Nasal cavity respiratory epithelium epithelial cell of viscerocranial mucosa (primary cell): Measurements from ENCODE around the gene TOMM40L. TPM values are rescaled to one million over a fixed set of nuclear protein-coding genes. Genes with fewer than 3 reads are reported as not detected.

ENCODE experiments used
- total RNA-seq: library from RNA; depleted of rRNA; stranded (reverse); fragments of >200 nt; gene quantifications from 2 replicates; pipeline ENCODE4 v1.2.3, GENCODE V29; 2014

The TOMM40L gene
- 10.9 and 11.7 TPM in 2 replicates for total RNA-seq

GRCh38 chr1:161225534-161226319, at the start of gene TOMM40L:
Gene TOMM40L, plus strand, starts transcription at chr1:161226060. Its CDS starts 430 bp downstream, at chr1:161226490.

GRCh38 chr1:161177112-161177935, 48.5 kb upstream of the TOMM40L start, which contains the start of gene B4GALT3:
Gene B4GALT3, minus strand, starts transcription at chr1:161177507. Its CDS starts 1,447 bp downstream, at chr1:161176060.

GRCh38 chr1:161198897-161199431, 26.9 kb upstream of the TOMM40L start, which contains the start of gene ADAMTS4:
Gene ADAMTS4, minus strand, starts transcription at chr1:161199054. Its CDS starts 427 bp downstream, at chr1:161198627.

GRCh38 chr1:161201836-161202712, 23.8 kb upstream of the TOMM40L start, which contains the start of gene NDUFS2:
Gene NDUFS2, plus strand, starts transcription at chr1:161202367. Its CDS starts 19 bp downstream, at chr1:161202386.

GRCh38 chr1:161215076-161215475, 10.8 kb upstream of the TOMM40L start, which contains the start of gene FCER1G:
Gene FCER1G, plus strand, starts transcription at chr1:161215295. Its CDS starts 27 bp downstream, at chr1:161215322.

GRCh38 chr1:161238039-161238473, 12.2 kb downstream of the TOMM40L start, which contains the start of gene NR1I3:
Gene NR1I3, minus strand, starts transcription at chr1:161238203. Its CDS starts 1,638 bp downstream, at chr1:161236565.

GRCh38 chr1:161258439-161259344, 32.8 kb downstream of the TOMM40L start, which contains the start of gene PCP4L1:
Gene PCP4L1, plus strand, starts transcription at chr1:161258745. Its CDS starts 230 bp downstream, at chr1:161258975.

Other genes starting within 250 kb of the TOMM40L start
- 210 and 292 TPM in 2 replicates for gene F11R, start 204.9 kb upstream of the TOMM40L start, total RNA-seq
- gene TSTD1, start 187.1 kb upstream of the TOMM40L start, total RNA-seq = 38.3 and 78.6 TPM in 2 replicates
- 47.0 and 60.1 TPM in 2 replicates for gene USF1, start 180.1 kb upstream of the TOMM40L start, total RNA-seq
- gene ARHGAP30, start 156.2 kb upstream of the TOMM40L start, total RNA-seq = 0.43 and 0.68 TPM in 2 replicates
- gene NECTIN4, start 136.5 kb upstream of the TOMM40L start, total RNA-seq = 81.0 and 91.3 TPM in 2 replicates
- 1.1 and 1.4 TPM in 2 replicates for gene KLHDC9, start 127.7 kb upstream of the TOMM40L start, total RNA-seq
- 88.4 and 180 TPM in 2 replicates for gene PFDN2, start 108.0 kb upstream of the TOMM40L start, total RNA-seq
- 30.2 and 45.1 TPM in 2 replicates for gene NIT1, start 108.0 kb upstream of the TOMM40L start, total RNA-seq
- 30.1 and 37.2 TPM in 2 replicates for gene DEDD, start 93.4 kb upstream of the TOMM40L start, total RNA-seq
- gene UFC1, start 72.1 kb upstream of the TOMM40L start, total RNA-seq = 56.7 and 63.3 TPM in 2 replicates
- gene USP21, start 66.6 kb upstream of the TOMM40L start, total RNA-seq = 6.8 and 10.6 TPM in 2 replicates
- 7.0 and 11.6 TPM in 2 replicates for gene PPOX, start 59.6 kb upstream of the TOMM40L start, total RNA-seq
- gene B4GALT3, start 48.6 kb upstream of the TOMM40L start, total RNA-seq = 16.1 and 30.6 TPM in 2 replicates
- gene ADAMTS4, start 27.0 kb upstream of the TOMM40L start, total RNA-seq = under 0.01 TPM in 2 replicates
- gene NDUFS2, start 23.7 kb upstream of the TOMM40L start, total RNA-seq = 115 and 136 TPM in 2 replicates
- gene FCER1G, start 10.8 kb upstream of the TOMM40L start, total RNA-seq = 0.34 TPM in 1 of 2 replicates, not detected in the other
- gene APOA2, start 2.4 kb upstream of the TOMM40L start, total RNA-seq = not detected in 2 replicates
- gene NR1I3, start 12.1 kb downstream of the TOMM40L start, total RNA-seq = not detected in 2 replicates
- gene PCP4L1, start 32.7 kb downstream of the TOMM40L start, total RNA-seq = under 0.01 and 6.0 TPM in 2 replicates
- gene MPZ, start 83.9 kb downstream of the TOMM40L start, total RNA-seq = under 0.01 and 0.07 TPM in 2 replicates
- gene SDHC, start 88.3 kb downstream of the TOMM40L start, total RNA-seq = 17.7 and 19.8 TPM in 2 replicates
- not detected in 2 replicates for gene CFAP126, start 141.8 kb downstream of the TOMM40L start, total RNA-seq